A549 (cell line): ENCODE measurements around the gene VIPR2. TPM values are rescaled to one million over a fixed set of nuclear protein-coding genes. Genes with fewer than 3 reads are reported as not detected.

Experiments used
- ATAC-seq, 2 experiments: fragments of 200-7000 bp in 1 of 2; fragments of >200 bp in 1 of 2; cut with Nextera tagmentation in 1 of 2; cut with Tn5 transposase in 1 of 2; 3 replicates each; pipeline versions ENCODE4 v1.8.0 to v1.9.1; 2018 to 2020; ENCODE audit warnings: mild to moderate bottlenecking in 1 of 2, moderate library complexity in 1 of 2
- CTCF ChIA-PET: fragments of 300-600 bp; sonication (Branson Sonifier 250); formaldehyde crosslinking; extraction: SDS; loops from one replicate; lab custom pipeline; 2021; ENCODE audit warnings: antibody characterized with exemption, inconsistent platforms; lab: Yijun Ruan, JAX
- POLR2A ChIA-PET: fragments of 350-600 bp; formaldehyde crosslinking; extraction: SDS; loops from one replicate; lab custom pipeline; 2021; ENCODE audit warnings: antibody characterized with exemption, inconsistent platforms; lab: Yijun Ruan, JAX
- DNase-seq, 2 experiments: peaks; one replicate each; pipeline versions ENCODE4 v3.0.0 to v3.0.0-alpha.2; 2011 to 2016; ENCODE audit warnings: low read depth in 1 of 2, low spot score in 1 of 2
- FAIRE-seq: peaks from 2 replicates; lab custom pipeline; 2011; peaks lifted over from hg19 to GRCh38; lab: Jason Lieb, UNC
- H3K27ac ChIP-seq, 2 experiments: fragments of >200 bp; sonication (Bioruptor Twin); formaldehyde crosslinking; 3 replicates each; pipeline ENCODE4 v1.5.1; 2016 to 2017
- H3K4me1 ChIP-seq: fragments of >200 bp; sonication (Bioruptor Twin); formaldehyde crosslinking; 3 replicates; pipeline ENCODE4 v1.6.1; 2016
- H3K4me2 ChIP-seq: fragments of >200 bp; sonication (Bioruptor Twin); formaldehyde crosslinking; 3 replicates; pipeline ENCODE4 v1.6.1; 2016
- H3K4me3 ChIP-seq: fragments of >200 bp; sonication (Bioruptor Twin); formaldehyde crosslinking; 3 replicates; pipeline ENCODE4 v1.5.1; 2016
- H3K9me3 ChIP-seq: fragments of >200 bp; sonication (Bioruptor Twin); formaldehyde crosslinking; 3 replicates; pipeline ENCODE4 v1.6.1; 2016
- ATOH8 ChIP-seq: fragments of 250-450 bp; sonication (Bioruptor Pico); IDR thresholded peaks from 2 replicates; pipeline ENCODE4 v1.5.0; 2020; ENCODE audit warnings: low read depth, mild to moderate bottlenecking, moderate library complexity
- CBX2 ChIP-seq: fragments of 200-600 bp; sonication (generic); IDR thresholded peaks from 2 replicates; pipeline ENCODE4 v1.6.1; 2016; ENCODE audit warnings: low read depth, mild to moderate bottlenecking, borderline replicate concordance
- CEBPB ChIP-seq, 2 experiments: fragments of >200 bp in 1 of 2; sonication (Bioruptor Twin) in 1 of 2; formaldehyde crosslinking in 1 of 2; IDR thresholded peaks; 2 replicates each; pipeline ENCODE4 v1.6.1; 2012 to 2016
- CTCF ChIP-seq: fragments of >200 bp; sonication (Bioruptor Twin); formaldehyde crosslinking; IDR thresholded peaks from 3 replicates; pipeline ENCODE4 v1.5.1; 2016
- ELK1 ChIP-seq: fragments of 150-350 bp; IDR thresholded peaks from 2 replicates; pipeline ENCODE4 v1.6.1; 2014; ENCODE audit warnings: low read depth, mild to moderate bottlenecking, low read length
- EP300 ChIP-seq, 2 experiments: fragments of >200 bp; sonication (Bioruptor Twin); formaldehyde crosslinking; IDR thresholded peaks; 2 replicates in 1 of 2; 3 replicates in 1 of 2; pipeline ENCODE4 v1.6.1; 2016 to 2017
- ESRRA ChIP-seq: fragments of 150-350 bp; IDR thresholded peaks from 2 replicates; pipeline ENCODE4 v1.6.1; 2014; ENCODE audit warnings: mild to moderate bottlenecking, low read length, borderline replicate concordance
- FOSB ChIP-seq: fragments of 250-450 bp; sonication (Bioruptor Pico); IDR thresholded peaks from 2 replicates; pipeline ENCODE4 v1.5.0; 2020; ENCODE audit warnings: mild to moderate bottlenecking, moderate library complexity
- GATA3 ChIP-seq: IDR thresholded peaks from 2 replicates; pipeline ENCODE4 v1.6.1; 2012; ENCODE audit warnings: borderline replicate concordance
- HDAC2 ChIP-seq: fragments of 200-600 bp; sonication (generic); IDR thresholded peaks from 2 replicates; pipeline ENCODE4 v1.6.1; 2016
- HOXB5 ChIP-seq: fragments of 250-450 bp; sonication (Bioruptor Pico); IDR thresholded peaks from 2 replicates; pipeline ENCODE4 v1.5.0; 2020; ENCODE audit warnings: mild to moderate bottlenecking, moderate library complexity
- JUNB ChIP-seq: fragments of >200 bp; sonication (Bioruptor Twin); formaldehyde crosslinking; IDR thresholded peaks from 2 replicates; pipeline ENCODE4 v1.6.1; 2016
- KDM5A ChIP-seq: fragments of 200-600 bp; sonication (generic); IDR thresholded peaks from 2 replicates; pipeline ENCODE4 v1.6.1; 2016; ENCODE audit warnings: antibody characterized with exemption, mild to moderate bottlenecking
- MAZ ChIP-seq: fragments of 150-350 bp; IDR thresholded peaks from 2 replicates; pipeline ENCODE4 v1.6.1; 2014; ENCODE audit warnings: antibody characterized with exemption, low read depth, low read length, borderline replicate concordance
- NR3C1 ChIP-seq: fragments of >200 bp; sonication (Bioruptor Twin); formaldehyde crosslinking; IDR thresholded peaks from 3 replicates; pipeline ENCODE4 v1.6.1; 2017
- PBX3 ChIP-seq: IDR thresholded peaks from 2 replicates; pipeline ENCODE4 v1.6.1; 2012
- PHF8 ChIP-seq: fragments of 200-600 bp; sonication (generic); IDR thresholded peaks from 2 replicates; pipeline ENCODE4 v1.6.1; 2016; ENCODE audit warnings: low read depth, mild to moderate bottlenecking, antibody characterized with exemption, moderate library complexity, borderline replicate concordance
- REST ChIP-seq: fragments of 200-600 bp; sonication (generic); IDR thresholded peaks from 2 replicates; pipeline ENCODE4 v1.6.1; 2016; ENCODE audit warnings: antibody characterized with exemption, mild to moderate bottlenecking, moderate library complexity
- RNF2 ChIP-seq: fragments of 200-600 bp; sonication (generic); IDR thresholded peaks from 2 replicates; pipeline ENCODE4 v1.6.1; 2016; ENCODE audit warnings: low read depth, mild to moderate bottlenecking, antibody characterized with exemption, moderate library complexity, borderline replicate concordance
- TP53 ChIP-seq: fragments of 250-450 bp; sonication (Bioruptor Pico); IDR thresholded peaks from 2 replicates; pipeline ENCODE4 v1.5.0; 2021; ENCODE audit warnings: mild to moderate bottlenecking, moderate library complexity
- WGBS: methylation state at CpG from one replicate; pipeline ENCODE4 v1.1.6; 2017; ENCODE audit errors: missing lambda C conversion rate; 5-methylcytosine and 5-hydroxymethylcytosine counted together
- polyA plus RNA-seq, 4 experiments: library from polyadenylated mRNA; depleted of rRNA in 3 of 4; stranded (reverse); fragments of >200 nt; fragmentation: RNase III in 1 of 4; extraction: RNeasy Plus Mini Kit Qiagen cat#74134 plus additional on column Dnase treatment in 1 of 4; gene quantifications; 2 replicates in 3 of 4; 3 replicates in 1 of 4; pipeline ENCODE4 v1.2.3, GENCODE V29; 2011 to 2017

VIPR2 gene
- polyA plus RNA-seq, 2 of the 4 experiments (the other 2 are of a cell fraction): not detected

- no peak overlapping the region for H3K4me2 ChIP-seq
- WGBS: 69% methylated on average over 10 of the region's 26 CpGs
- no peak for DNase-seq
- no peaks in the 10 kb centered on the region for H3K9me3 ChIP-seq
- FAIRE-seq: no peak
- POLR2A ChIA-PET: no interaction called here
- CTCF ChIA-PET: no interaction called here
- ATAC-seq: no peak; a peak in 1 of 6 replicates
- no peaks in the 10 kb centered on the region for H3K4me1 ChIP-seq
- H3K27ac ChIP-seq: no peak overlapping the region
- H3K4me3 ChIP-seq: no peak overlapping the region
- no peak for TF ChIP-seq REST
- TF ChIP-seq, all 56 proteins: peak for 0
Observed at GRCh38 chr7:159065852-159066480, 78.7 kb downstream of the VIPR2 start.

GRCh38 chr7:159064816-159065510 is 79.7 kb downstream of the VIPR2 start:
- FAIRE-seq (no peak), ATAC-seq (peak in 1 of 2 experiments; percentile 20; a peak in 3 of 6 replicates), DNase-seq (no peak)
- 78% methylated on average over 21 of the region's 23 CpGs for WGBS
- H3K4me3 ChIP-seq: no peak overlapping the region
- no peak overlapping the region for H3K27ac ChIP-seq
- H3K9me3 ChIP-seq: no peaks in the 10 kb centered on the region
- CTCF ChIA-PET: no interaction called here
- H3K4me2 ChIP-seq: no peak overlapping the region
- TF ChIP-seq JUNB (no peak), HOXB5 (no peak), PBX3 (no peak), PHF8 (no peak), MAZ (no peak), NR3C1 (no peak), CBX2 (no peak), TP53 (CRISPR knock-in tag) (no peak), EP300 (IDR thresholded peaks at IDR 0.05) (no peak), CEBPB (IDR thresholded peaks at IDR 0.05) (no peak), ATOH8 (no peak), GATA3 (no peak), KDM5A (no peak), FOSB (CRISPR knock-in tag) (no peak), HDAC2 (no peak), RNF2 (no peak), ESRRA (no peak), CTCF (no peak), ELK1 (no peak)
- POLR2A ChIA-PET: no interaction called here
- no peaks in the 10 kb centered on the region for H3K4me1 ChIP-seq
